HG02623 (cell line): Measurements from ENCODE around the gene CLDN14.
"Not testable (repeated sequence)": the region's sequence is repeated elsewhere in the genome, so short reads cannot be mapped to it uniquely, and the experiment has no call there.

Source experiments
- ATAC-seq: cut with Tn5 transposase; IDR thresholded peaks from one replicate; pipeline ENCODE4 v1.9.1; 2021; ENCODE audit warnings: moderate library complexity; ENCODE audit not compliant: unreplicated experiment

CLDN14 gene

DNA sequence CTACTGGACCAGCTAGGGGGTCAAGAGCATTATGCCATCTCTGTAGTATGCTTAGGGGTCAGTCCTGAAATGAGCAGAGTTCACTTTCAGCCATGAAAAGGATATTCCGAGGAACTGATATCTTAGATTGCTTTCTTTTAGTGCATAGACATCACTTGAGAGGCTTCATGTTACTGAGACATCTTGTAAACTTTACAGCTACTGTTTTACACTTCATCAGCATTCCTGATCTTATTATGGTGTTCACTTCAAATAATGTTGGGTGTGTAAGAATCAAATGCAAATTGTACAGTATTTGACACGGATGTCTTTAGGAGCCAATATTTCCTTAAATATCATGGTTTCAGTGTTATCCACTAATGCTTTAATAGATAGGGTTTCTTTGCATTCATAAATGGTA, 22.4 kb upstream of the CLDN14 start:
- ATAC-seq: no peak

DNA sequence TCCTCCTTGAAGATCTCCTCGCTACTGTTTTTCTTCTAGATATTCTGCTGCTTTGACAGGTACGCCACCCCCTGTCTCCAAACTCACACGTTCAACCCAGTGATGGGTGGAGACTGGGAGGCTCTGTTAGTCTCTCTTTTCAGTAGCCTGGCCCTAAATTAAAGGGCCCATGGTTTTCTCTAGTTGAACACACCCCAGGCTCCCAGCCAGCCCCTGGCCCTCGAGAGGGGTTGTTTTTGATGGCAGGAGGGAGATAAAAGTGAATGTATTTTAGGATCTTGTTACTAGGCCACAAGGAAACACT, 21.6 kb upstream of the CLDN14 start:
- no peak for ATAC-seq

GRCh38 chr21:36499578-36500471, 19.9 kb upstream of the CLDN14 start:
- ATAC-seq: no peak

DNA sequence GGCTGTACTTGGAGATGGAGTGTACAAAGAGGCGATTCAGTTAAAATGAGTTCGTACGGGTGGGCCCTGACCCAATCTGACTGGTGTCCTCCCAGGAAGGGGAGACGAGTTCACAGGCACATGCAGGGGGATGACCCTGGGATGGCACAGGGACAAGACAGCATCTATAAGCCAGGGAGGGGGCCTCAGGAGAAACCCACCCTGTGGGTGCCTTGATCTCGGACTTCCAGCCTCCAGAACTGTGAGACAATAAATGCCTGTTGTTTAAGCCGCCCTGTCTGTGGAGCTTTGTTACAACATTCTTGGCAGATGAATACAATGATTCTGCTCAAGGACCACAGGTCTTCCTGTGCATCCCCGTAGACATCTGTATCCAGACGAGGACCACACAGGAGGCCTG, 14.6 kb upstream of the CLDN14 start:
- no peak for ATAC-seq

DNA sequence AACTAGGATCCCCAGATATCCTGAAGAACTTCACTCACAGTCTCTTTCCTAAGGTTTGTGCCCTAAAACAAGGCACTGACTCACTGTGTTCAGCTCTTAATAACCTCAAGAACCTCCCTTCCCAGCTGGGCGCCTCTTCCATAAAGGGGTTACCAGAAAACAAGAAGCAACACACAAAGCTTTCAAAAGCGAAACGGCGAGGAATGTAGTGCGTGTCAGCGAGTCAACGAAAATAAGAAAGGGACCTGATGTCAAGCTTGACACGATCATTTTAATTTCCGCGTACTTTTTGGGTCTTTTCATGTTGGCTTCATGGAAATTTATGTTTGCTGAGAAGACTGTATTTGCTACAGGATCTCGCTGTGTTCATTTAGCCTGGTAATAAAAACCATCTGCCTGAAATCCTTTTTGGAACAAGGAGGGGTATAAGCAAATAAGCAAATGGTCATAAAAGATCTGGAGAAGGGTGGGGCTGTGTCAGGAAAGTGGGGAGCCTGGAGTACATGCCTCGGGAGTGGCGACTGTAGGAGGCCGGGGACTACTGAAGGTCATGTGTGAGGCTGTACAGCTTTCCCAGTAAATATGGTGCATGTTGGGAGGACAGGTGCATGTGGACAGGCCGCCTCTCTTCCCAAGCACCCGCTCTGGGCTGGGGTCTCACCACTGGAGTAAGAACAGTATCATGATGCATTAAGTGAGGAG, 11.4 kb upstream of the CLDN14 start:
- ATAC-seq: no peak

DNA sequence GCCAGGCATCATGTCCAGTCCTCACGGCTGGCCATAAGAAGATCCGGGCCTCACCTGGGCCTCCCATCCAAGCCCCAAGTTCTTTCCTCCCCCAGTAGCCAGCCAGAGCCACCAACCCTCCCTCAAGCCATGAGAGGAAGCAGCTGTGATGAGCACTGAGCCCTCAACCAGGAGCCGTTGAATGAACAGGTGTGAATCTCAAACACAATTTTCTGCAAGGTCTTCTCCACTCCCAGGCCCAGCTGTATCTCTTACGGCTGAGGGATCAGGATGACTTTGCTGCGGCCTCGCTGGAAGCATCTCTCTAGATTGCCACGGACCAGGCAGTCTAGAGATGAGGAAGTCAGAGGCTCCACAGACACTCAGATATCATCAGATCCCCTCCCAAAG, 9.8 kb upstream of the CLDN14 start:
- no peak for ATAC-seq

DNA sequence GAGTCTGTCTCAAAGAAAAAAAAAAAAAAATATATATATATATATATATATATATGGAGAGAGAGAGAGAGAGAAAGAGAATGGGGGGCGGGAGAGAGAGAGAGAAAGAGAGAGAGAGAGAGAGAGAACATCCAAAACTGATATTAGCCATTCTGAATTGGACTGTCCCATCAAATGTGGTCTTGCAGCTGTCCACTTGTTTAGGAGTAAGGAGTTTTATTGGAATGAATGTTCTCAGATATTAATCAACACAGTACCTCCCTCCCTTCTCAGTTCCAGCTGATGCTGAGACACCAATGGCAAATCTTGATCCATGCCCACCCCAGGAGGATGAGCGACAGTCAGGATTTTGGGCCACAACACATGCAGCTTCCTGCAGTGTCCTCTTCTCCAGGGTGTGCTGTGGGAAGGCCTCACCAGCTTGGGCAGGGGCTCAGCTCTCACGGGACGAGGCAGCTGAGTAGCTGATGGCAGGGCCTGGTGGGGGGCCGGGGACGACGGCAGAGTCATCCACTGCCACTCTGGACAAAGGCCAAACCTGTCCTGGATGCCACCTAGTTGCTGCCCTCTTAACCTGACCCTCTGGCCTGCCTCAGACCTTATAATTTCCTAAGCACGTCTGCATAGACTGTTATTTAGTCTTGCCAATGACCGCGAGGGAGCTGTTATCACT, 9.3 kb upstream of the CLDN14 start:
- ATAC-seq: no peak

DNA sequence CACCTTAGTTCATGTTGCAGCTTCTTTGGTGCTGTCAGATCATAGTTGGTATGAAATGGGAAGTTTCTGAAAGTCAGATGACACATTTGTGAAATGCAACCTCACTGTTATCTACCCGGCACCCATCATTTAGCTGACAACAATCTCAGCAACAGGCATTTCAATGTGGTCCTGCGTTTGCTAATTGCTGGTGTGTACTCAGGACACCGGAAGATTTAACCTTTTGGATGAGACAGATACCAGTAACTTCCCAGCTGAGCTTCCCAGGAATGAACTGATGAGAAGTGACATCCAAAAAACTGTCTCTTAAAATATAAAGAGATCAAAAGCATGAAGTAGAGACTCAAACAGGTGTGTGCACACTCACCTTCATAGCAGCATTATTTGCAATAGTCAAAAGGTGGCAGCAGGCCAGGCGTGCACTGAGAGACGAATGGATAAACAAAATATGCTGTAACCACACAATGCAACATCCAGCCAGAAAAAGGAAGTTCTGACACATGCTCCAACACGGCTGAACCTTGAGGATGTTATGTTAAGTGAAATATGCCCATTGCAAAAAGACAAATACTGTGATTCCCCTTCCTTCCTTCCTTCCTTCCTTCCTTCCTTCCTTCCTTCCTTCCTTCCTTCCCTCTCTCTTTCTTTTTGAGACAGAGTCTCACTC, 7.9 kb upstream of the CLDN14 start:
- no peak for ATAC-seq

- ATAC-seq: no peak
These were observed 6.3 kb upstream of the CLDN14 start for GRCh38 chr21:36486246-36486645.

DNA sequence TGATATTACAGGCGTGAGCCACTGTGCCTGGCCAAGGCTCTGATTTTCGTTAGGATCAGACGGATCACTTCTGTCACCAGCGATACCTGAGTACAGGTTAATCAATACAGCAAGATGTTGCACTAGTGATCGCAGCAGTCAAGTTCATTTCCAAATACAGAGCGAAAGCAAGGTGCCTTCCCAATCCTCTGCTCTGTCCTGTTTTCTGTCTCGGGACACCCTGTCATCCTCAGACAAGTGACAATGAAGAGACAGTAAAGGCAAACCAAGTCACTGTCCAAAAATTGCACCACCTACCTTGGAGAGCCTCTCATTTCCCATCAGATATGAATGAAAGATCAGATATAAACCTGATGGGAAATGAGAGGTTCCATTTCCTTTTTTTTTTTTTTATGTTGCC, 5.6 kb upstream of the CLDN14 start:
- no peak for ATAC-seq

GRCh38 chr21:36483095-36483494, 3.2 kb upstream of the CLDN14 start:
- ATAC-seq: no peak

DNA sequence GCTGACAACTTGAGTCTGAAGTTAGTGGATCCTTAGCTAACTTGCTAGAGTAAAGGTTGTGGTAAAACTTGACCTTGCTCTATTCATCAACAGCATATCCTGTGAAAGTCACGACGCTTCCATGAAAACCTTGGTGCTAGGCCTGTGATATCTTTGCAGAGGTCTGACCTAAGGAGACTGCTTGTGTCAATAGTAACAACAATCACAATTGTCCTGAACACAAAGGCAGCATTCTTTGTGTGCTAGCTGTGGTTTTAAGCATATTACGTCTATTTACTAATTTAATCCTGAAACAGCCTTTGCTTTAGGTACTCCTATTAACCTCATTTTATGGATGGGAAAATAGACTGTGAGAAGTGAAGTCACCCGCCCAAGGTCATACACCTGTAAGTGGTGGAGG, 2.8 kb upstream of the CLDN14 start:
- ATAC-seq: no peak

GRCh38 chr21:36482181-36482580, 2.3 kb upstream of the CLDN14 start:
- no peak for ATAC-seq

GRCh38 chr21:36481639-36482038, 1.7 kb upstream of the CLDN14 start:
- ATAC-seq: no peak

GRCh38 chr21:36480618-36481017, 696 bp upstream of the CLDN14 start:
- no peak for ATAC-seq

- no peak for ATAC-seq
These were observed 981 bp downstream of the CLDN14 start for GRCh38 chr21:36478941-36479340.

DNA sequence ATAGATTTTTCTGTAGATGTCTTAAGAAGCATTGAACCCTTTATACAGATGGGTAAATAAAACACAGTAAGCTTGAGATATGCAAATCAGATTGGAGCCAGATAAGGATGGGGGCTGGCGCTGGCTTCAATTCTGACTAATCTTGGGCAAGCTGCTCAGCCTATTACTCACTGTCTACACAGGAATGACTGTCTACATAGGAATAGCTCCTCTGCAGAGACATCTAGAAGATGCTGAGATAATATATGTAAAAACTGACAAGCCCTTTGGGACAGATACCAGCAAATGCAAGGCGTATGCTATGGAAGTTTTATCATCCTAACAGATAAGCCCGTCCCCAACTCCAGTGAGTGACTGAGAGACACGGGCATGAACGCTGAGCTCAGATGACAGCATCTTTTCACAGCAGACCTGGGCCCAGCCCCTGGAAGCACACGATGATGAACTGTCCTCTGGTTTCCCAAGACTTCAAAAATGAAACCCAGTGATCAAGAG, 1.7 kb downstream of the CLDN14 start:
- ATAC-seq: no peak

DNA sequence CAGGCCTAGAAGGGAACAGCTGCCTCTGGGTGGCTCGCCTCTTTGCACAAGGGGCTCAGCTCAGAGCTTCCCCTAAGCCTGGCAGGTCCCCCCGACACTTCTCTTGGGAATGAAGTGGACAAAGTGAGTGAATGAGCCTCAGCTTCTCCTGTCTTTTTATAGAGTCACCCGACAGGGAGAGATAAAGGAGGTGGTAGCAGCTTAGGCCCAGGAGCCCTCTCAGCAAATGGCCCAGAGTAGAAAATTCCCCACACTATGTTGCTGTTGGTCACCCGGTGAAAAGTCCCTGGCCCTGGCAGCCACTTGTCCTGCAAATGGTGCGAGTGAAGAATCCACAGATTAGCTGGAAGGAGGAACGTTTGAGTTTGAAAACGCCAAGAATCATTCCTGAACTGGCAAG, 2.4 kb downstream of the CLDN14 start:
- ATAC-seq: no peak

DNA sequence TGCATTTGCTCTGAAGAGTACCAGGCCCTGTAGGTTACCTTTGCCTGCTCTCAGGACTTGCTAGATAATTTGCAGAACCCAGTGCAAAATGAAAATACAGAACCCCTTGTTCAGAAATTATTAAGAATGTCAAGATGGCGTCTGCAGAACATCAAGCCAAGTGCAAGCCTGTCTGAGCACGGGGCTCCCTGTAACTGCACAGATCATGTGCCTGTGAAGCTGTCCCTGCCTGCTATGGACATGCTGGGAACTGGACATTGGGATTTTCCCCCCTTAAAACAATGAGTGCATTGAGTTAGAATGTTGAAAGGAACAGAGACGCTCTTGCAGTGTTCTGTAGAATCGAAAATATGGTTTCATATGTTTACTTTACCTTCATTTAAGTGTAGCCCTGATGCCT, 2.9 kb downstream of the CLDN14 start:
- ATAC-seq: no peak

GRCh38 chr21:36476541-36476940, 3.4 kb downstream of the CLDN14 start:
- not testable (repeated sequence) for ATAC-seq

DNA sequence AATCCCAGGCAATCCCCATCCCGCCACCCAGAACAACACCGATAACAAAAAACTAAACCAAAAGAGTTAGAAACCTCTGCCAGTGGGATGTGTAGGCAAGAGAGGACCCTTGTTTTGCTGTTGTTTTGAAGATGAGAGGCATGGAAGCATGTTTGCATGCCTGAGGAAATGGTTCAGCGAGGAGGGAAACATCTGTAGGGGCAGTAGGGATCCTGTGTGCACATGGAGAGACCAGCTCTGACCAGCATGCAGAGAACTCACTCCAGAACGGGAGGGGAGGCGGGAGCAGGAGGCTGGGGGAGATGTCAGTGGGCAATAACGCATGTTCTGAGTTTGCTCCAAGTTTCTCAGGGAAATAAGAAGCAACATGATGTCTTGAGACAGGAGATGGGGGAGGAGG, 5.3 kb downstream of the CLDN14 start:
- no peak for ATAC-seq
